Upper lobe of left lung (tissue), 4 donors: Measurements from ENCODE around the gene SLCO3A1.

Experiments used
- POLR2A ChIP-seq, 4 donors: fragments of 450-650 bp; IDR thresholded peaks; one replicate each; pipeline ENCODE4 v1.5.1; 2016 to 2017; ENCODE audit warnings: antibody characterized with exemption in 4 of 4, mild to moderate bottlenecking in 2 of 4
- TF ChIP-seq, protein P1 (sequence below), 6 experiments: fragments of 450-650 bp in 4 of 6; fragments of 200-600 bp in 2 of 6; sonication (generic) in 2 of 6; IDR thresholded peaks; one replicate each; pipeline ENCODE4 v1.5.1; 2016 to 2019; ENCODE audit warnings: antibody characterized with exemption in 6 of 6

DNA sequence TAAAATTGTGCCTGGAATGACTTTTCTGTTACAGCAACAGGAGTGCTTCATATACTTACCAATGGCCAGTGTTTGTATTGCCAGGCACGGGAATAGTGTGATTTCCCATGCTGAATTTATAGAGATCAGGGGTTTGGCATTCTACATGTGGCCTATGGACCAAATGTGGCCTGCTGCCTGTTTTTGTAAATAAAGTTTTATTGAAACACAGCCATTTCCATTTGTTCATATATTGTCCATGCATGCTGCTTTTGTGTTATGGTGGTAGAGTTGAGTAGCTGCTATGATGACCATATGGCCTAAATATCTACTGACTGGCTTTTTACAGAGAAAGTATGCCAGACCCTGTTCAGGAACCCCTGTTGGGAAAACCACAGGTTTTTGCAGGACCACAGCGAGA lies 55.6 kb downstream of the SLCO3A1 start:
- TF ChIP-seq, protein P1, sequence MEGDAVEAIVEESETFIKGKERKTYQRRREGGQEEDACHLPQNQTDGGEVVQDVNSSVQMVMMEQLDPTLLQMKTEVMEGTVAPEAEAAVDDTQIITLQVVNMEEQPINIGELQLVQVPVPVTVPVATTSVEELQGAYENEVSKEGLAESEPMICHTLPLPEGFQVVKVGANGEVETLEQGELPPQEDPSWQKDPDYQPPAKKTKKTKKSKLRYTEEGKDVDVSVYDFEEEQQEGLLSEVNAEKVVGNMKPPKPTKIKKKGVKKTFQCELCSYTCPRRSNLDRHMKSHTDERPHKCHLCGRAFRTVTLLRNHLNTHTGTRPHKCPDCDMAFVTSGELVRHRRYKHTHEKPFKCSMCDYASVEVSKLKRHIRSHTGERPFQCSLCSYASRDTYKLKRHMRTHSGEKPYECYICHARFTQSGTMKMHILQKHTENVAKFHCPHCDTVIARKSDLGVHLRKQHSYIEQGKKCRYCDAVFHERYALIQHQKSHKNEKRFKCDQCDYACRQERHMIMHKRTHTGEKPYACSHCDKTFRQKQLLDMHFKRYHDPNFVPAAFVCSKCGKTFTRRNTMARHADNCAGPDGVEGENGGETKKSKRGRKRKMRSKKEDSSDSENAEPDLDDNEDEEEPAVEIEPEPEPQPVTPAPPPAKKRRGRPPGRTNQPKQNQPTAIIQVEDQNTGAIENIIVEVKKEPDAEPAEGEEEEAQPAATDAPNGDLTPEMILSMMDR (IDR thresholded peaks at IDR 0.05): no peak
- TF ChIP-seq POLR2A (IDR thresholded peaks at IDR 0.05): no peak
